Measurements from ENCODE around the gene PTH1R.

Gene PTH1R

GRCh38 chr3:46898321-46899150, 21.0 kb downstream of the PTH1R start:
- no peak overlapping the region for H3K27ac ChIP-seq (ENCODE audit: low read depth, low read length)
- H3K4me2 ChIP-seq (ENCODE audit: low read length), result peak overlapping the region; percentile 47
- H3K9me2 ChIP-seq (replicated peaks; ENCODE audit: control insufficient read depth, low read length), result no peaks in the 10 kb centered on the region
- peak overlapping the region; percentile 54 for H3K4me3 ChIP-seq (ENCODE audit: low read length)
- TF ChIP-seq EZH2phosphoT487 (IDR thresholded peaks at IDR 0.05; ENCODE audit: borderline replicate concordance, low read length) (no peak), CTCF (IDR thresholded peaks at IDR 0.05; ENCODE audit: low read depth, low read length, poor library complexity, severe bottlenecking) (no peak)
- peaks cover 16% of the 10 kb centered on the region for H3K27me3 ChIP-seq (ENCODE audit: control insufficient read depth, low read length)
- H3K36me3 ChIP-seq (ENCODE audit: control insufficient read depth, low read length), result no peaks in the 10 kb centered on the region
- no peaks in the 10 kb centered on the region for H3F3A ChIP-seq (ENCODE audit: control insufficient read depth, insufficient read depth)
- no peaks in the 10 kb centered on the region for H4K20me1 ChIP-seq (ENCODE audit: control insufficient read depth, insufficient read depth, low read depth, low read length)
- peaks cover 14% of the 10 kb centered on the region for H3K4me1 ChIP-seq (ENCODE audit: control insufficient read depth, low read length)
- no peaks in the 10 kb centered on the region for H3K9me3 ChIP-seq (ENCODE audit: control insufficient read depth, insufficient read depth, low read length)
- H3K79me2 ChIP-seq (ENCODE audit: control insufficient read depth, low read length), result no peaks in the 10 kb centered on the region

- TF ChIP-seq EZH2phosphoT487 (IDR thresholded peaks at IDR 0.05; ENCODE audit: borderline replicate concordance, low read length) (no peak), CTCF (IDR thresholded peaks at IDR 0.05; ENCODE audit: low read depth, low read length, poor library complexity, severe bottlenecking) (no peak)
- no peaks in the 10 kb centered on the region for H3K36me3 ChIP-seq (ENCODE audit: control insufficient read depth, low read length)
- no peak overlapping the region for H3K27ac ChIP-seq (ENCODE audit: low read depth, low read length)
- H3F3A ChIP-seq (ENCODE audit: control insufficient read depth, insufficient read depth), result no peaks in the 10 kb centered on the region
- H4K20me1 ChIP-seq (ENCODE audit: control insufficient read depth, insufficient read depth, low read depth, low read length), result no peaks in the 10 kb centered on the region
- peaks cover 14% of the 10 kb centered on the region for H3K4me1 ChIP-seq (ENCODE audit: control insufficient read depth, low read length)
- peak overlapping the region; percentile 47 for H3K4me2 ChIP-seq (ENCODE audit: low read length)
- H3K79me2 ChIP-seq (ENCODE audit: control insufficient read depth, low read length), result no peaks in the 10 kb centered on the region
- peaks cover 16% of the 10 kb centered on the region for H3K27me3 ChIP-seq (ENCODE audit: control insufficient read depth, low read length)
- no peak overlapping the region for H3K4me3 ChIP-seq (ENCODE audit: low read length)
- H3K9me3 ChIP-seq (ENCODE audit: control insufficient read depth, insufficient read depth, low read length), result no peaks in the 10 kb centered on the region
- no peaks in the 10 kb centered on the region for H3K9me2 ChIP-seq (replicated peaks; ENCODE audit: control insufficient read depth, low read length)
Measured at GRCh38 chr3:46899151-46900006, 21.9 kb downstream of the PTH1R start.

- Histone ChIP-seq H3K4me1 (ENCODE audit: control insufficient read depth, low read length) (peaks cover 14% of the 10 kb centered on the region), H4K20me1 (ENCODE audit: control insufficient read depth, insufficient read depth, low read depth, low read length) (no peaks in the 10 kb centered on the region), H3K79me2 (ENCODE audit: control insufficient read depth, low read length) (no peaks in the 10 kb centered on the region), H3K9me3 (ENCODE audit: control insufficient read depth, insufficient read depth, low read length) (no peaks in the 10 kb centered on the region), H3K27ac (ENCODE audit: low read depth, low read length) (no peak overlapping the region), H3K9me2 (replicated peaks; ENCODE audit: control insufficient read depth, low read length) (no peaks in the 10 kb centered on the region), H3K27me3 (ENCODE audit: control insufficient read depth, low read length) (peaks cover 16% of the 10 kb centered on the region), H3K36me3 (ENCODE audit: control insufficient read depth, low read length) (no peaks in the 10 kb centered on the region), H3F3A (ENCODE audit: control insufficient read depth, insufficient read depth) (no peaks in the 10 kb centered on the region), H3K4me3 (ENCODE audit: low read length) (no peak overlapping the region), H3K4me2 (ENCODE audit: low read length) (no peak overlapping the region)
- TF ChIP-seq EZH2phosphoT487 (IDR thresholded peaks at IDR 0.05; ENCODE audit: borderline replicate concordance, low read length), result no peak
- TF ChIP-seq CTCF (IDR thresholded peaks at IDR 0.05; ENCODE audit: low read depth, low read length, poor library complexity, severe bottlenecking), result no peak
Measured at GRCh38 chr3:46900007-46900292, 22.4 kb downstream of the PTH1R start.
